ENCODE results near the gene FHIT.

GRCh38 chr3:60752809-60753208 lies 498.4 kb downstream of the FHIT start:
- TF ChIP-seq CTCF (IDR thresholded peaks at IDR 0.05; ENCODE audit: low read depth, low read length, missing input control) (no peak), REST (IDR thresholded peaks at IDR 0.05) (no peak), FOXA1 (IDR thresholded peaks at IDR 0.05) (no peak), TAF1 (conservative IDR thresholded peaks at IDR 0.05) (no peak), SP1 (IDR thresholded peaks at IDR 0.05) (no peak), RAD21 (IDR thresholded peaks at IDR 0.05) (no peak), ATF3 (IDR thresholded peaks at IDR 0.05) (no peak), GABPA (IDR thresholded peaks at IDR 0.05 in 1 of 2, conservative IDR thresholded peaks at IDR 0.05 in 1 of 2) (no peak), EGR1 (IDR thresholded peaks at IDR 0.05; ENCODE audit: low read depth in 2 of 2) (no peak), NR2F2 (IDR thresholded peaks at IDR 0.05) (no peak), YY1 (IDR thresholded peaks at IDR 0.05) (no peak)

All from liver (tissue), 3 donors.